NT2/D1 (cell line): Measurements from ENCODE around the gene RBMS3.
A peak's percentile ranks its signal among the peaks of the same experiment; 100 is the strongest.
"Not testable (repeated sequence)": the region's sequence is repeated elsewhere in the genome, so short reads cannot be mapped to it uniquely, and the experiment has no call there.

Source experiments
- DNase-seq: peaks from one replicate; pipeline ENCODE4 v3.0.0-alpha.2; 2011; ENCODE audit warnings: low read depth, low spot score
- H3K27me3 ChIP-seq: 2 replicates; pipeline ENCODE4 v1.6.0; 2011; ENCODE audit warnings: mild to moderate bottlenecking; ENCODE audit not compliant: insufficient read length, insufficient read depth
- H3K36me3 ChIP-seq: 2 replicates; pipeline ENCODE4 v1.6.1; 2011; ENCODE audit warnings: mild to moderate bottlenecking, low read length, mixed read lengths; ENCODE audit not compliant: insufficient read depth, insufficient read length
- H3K4me1 ChIP-seq: 2 replicates; pipeline ENCODE4 v1.5.1; 2011; ENCODE audit not compliant: insufficient read depth, insufficient read length
- H3K4me3 ChIP-seq: 2 replicates; pipeline ENCODE4 v1.5.1; 2011; ENCODE audit warnings: low read depth; ENCODE audit not compliant: insufficient read length
- H3K9ac ChIP-seq: 2 replicates; pipeline ENCODE4 v1.6.0; 2011; ENCODE audit warnings: low read depth; ENCODE audit not compliant: insufficient read length
- H3K9me3 ChIP-seq: 2 replicates; pipeline ENCODE4 v1.5.1; 2011; ENCODE audit warnings: mild to moderate bottlenecking, low read length; ENCODE audit not compliant: insufficient read depth
- SUZ12 ChIP-seq: IDR thresholded peaks from 2 replicates; pipeline ENCODE4 v1.6.1; 2011; ENCODE audit not compliant: insufficient read length, insufficient read depth; ENCODE audit errors: extremely low read depth
- YY1 ChIP-seq: IDR thresholded peaks from 2 replicates; pipeline ENCODE4 v1.6.1; 2011; ENCODE audit not compliant: insufficient read length, insufficient read depth
- ZNF274 ChIP-seq: IDR thresholded peaks from 2 replicates; pipeline ENCODE4 v1.6.1; 2011; ENCODE audit warnings: mild to moderate bottlenecking, low read depth, low read length

The RBMS3 gene

DNA sequence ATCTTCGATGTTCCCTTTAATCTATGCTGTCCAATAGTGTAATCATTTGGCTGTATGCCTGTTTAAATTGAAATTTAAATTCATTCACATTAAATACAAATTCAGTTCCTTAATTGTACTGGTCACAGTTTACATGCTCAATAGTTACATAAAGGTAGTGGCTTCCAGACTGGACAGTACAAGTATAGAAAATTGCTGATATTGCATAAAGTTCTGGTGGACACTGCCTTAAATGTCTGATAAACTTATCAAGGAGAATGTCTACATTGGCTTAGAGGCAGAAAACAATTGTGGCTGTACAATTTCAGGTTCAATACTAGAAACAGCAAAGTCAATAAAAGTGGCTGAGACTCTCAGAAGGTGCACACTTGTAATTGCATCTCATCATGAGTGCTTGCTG lies 365.2 kb downstream of the RBMS3 start:
- TF ChIP-seq SUZ12, result no peak
- TF ChIP-seq ZNF274, result no peak
- no peak for TF ChIP-seq YY1
- H3K9me3 ChIP-seq, result no peaks in the 10 kb centered on the region
- no peak for DNase-seq
- no peaks in the 10 kb centered on the region for H3K36me3 ChIP-seq
- no peaks in the 10 kb centered on the region for H3K27me3 ChIP-seq
- no peak overlapping the region for H3K9ac ChIP-seq
- no peak overlapping the region for H3K4me3 ChIP-seq
- no peaks in the 10 kb centered on the region for H3K4me1 ChIP-seq

DNA sequence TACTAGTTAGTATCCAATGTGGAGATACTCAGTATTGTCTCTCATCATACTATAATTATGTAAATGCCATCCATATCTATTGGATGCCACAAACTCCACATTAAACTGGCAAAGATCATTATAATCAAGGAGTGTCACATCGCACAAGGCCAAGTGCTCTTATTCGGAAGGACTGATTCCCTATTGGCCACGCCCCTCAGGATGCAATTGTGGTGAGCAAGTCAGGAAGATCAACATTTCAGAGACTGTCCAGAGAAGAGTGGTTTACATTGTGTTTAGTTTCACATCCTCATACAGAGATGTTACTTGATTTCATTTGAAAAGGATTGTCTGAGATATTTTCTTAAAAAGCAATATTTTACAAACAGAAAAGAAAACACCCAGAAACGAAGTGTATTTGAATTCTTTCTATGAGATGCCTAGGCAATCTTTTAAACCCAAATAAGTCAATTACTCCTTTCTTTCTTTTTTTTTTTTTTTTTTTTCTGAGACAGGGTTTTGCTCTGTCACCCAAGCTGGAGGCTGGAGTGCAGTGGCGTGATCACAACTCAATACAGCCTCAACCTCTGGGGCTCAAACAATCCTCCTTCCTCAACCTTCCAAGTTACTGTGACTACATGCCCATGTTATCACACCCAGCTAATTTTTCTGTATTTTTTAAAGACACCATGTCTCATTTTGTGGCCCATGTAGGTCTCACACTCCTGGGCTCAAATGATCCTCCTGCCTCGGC lies 369.1 kb downstream of the RBMS3 start:
- no peak for DNase-seq
- no peaks in the 10 kb centered on the region for H3K27me3 ChIP-seq
- no peak overlapping the region for H3K4me3 ChIP-seq
- H3K36me3 ChIP-seq, result no peaks in the 10 kb centered on the region
- no peaks in the 10 kb centered on the region for H3K9me3 ChIP-seq
- no peak for TF ChIP-seq SUZ12
- TF ChIP-seq ZNF274, result no peak
- TF ChIP-seq YY1, result no peak
- no peak overlapping the region for H3K9ac ChIP-seq
- H3K4me1 ChIP-seq, result no peaks in the 10 kb centered on the region

DNA sequence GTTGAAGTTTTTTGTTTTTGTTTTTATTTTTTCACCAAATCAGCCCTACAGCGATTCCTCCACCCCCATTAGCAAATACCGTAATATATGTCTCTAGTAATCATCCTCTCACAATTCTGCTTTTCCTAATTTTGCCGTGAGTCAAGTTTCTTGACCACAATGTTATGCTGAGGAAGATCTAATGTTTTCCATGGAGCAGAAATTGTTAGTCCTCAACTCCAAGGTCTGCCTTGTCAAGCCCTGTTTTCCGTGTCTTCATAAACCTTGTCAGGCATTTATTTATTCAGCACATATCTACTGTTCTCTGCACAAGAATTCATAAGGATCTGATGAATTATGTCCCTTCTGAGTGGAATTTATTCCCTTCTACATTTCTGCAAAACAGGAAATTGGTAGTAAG lies 372.8 kb downstream of the RBMS3 start:
- no peak for TF ChIP-seq ZNF274
- TF ChIP-seq YY1, result no peak
- TF ChIP-seq SUZ12, result no peak
- no peak overlapping the region for H3K9ac ChIP-seq
- no peaks in the 10 kb centered on the region for H3K27me3 ChIP-seq
- no peak overlapping the region for H3K4me3 ChIP-seq
- no peak for DNase-seq
- H3K4me1 ChIP-seq, result no peaks in the 10 kb centered on the region
- H3K9me3 ChIP-seq, result no peaks in the 10 kb centered on the region
- no peaks in the 10 kb centered on the region for H3K36me3 ChIP-seq

DNA sequence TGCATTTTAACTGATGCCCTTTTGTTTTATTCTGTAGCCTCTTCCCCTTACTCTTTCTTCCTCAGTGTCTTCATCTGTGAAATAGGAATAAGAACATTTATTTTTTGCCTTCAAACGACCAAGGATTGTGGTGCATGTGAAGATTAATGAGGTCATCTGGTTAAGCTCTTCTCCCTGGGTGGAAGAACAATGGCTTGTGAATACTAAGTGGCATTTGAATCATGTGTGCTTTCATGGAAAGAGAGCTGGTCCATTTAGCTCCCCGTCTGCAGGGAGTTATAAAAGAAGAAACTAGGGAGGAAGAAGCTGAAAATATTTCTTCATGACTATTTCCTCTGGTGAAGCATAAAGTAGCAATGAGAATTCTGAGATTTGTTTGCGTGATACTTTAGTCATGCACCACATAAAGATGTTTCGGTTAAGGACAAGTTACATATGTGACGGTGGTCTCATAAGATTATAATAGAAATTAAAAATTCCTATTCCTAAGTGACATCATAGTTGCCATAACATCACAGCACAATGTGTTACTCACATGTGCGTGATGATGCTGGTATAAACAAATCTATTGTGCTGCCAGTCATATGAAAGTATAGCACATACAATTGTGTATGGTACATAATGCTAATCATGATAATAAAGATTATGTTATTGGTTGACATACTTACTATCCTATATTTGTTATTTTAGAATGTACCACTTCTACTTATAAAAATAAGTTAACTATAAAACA lies 374.3 kb downstream of the RBMS3 start:
- no peaks in the 10 kb centered on the region for H3K4me1 ChIP-seq
- H3K4me3 ChIP-seq, result no peak overlapping the region
- H3K9ac ChIP-seq, result no peak overlapping the region
- DNase-seq, result peak; percentile 20
- no peaks in the 10 kb centered on the region for H3K27me3 ChIP-seq
- H3K9me3 ChIP-seq, result no peaks in the 10 kb centered on the region
- TF ChIP-seq SUZ12 (no peak), YY1 (no peak), ZNF274 (no peak)
- no peaks in the 10 kb centered on the region for H3K36me3 ChIP-seq

DNA sequence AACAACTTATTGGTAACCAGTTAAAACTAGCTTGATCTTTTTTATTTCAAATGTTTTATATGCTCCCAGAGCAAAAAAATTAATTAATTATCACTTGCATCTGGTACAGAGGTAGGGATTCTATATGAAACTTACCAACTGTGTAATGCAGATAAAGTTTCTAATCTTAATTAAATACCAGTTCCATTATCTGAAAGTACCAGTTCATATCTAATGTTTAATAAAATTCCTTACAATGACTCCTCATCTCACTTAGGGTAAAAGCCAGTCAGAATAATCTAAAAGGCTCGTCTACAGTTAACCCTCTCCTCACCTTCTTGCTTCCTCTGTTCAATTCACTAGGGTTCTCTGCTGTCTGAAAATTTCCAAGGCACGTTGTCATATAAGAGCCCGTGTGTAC lies 384.8 kb downstream of the RBMS3 start:
- Histone ChIP-seq H3K27me3 (no peaks in the 10 kb centered on the region), H3K9me3 (0 out of 2 replicates have a peak, but pooled peaks cover under 1% of the 10 kb centered on the region), H3K4me3 (no peak overlapping the region), H3K4me1 (no peaks in the 10 kb centered on the region), H3K9ac (no peak overlapping the region), H3K36me3 (no peaks in the 10 kb centered on the region)
- DNase-seq, result no peak
- TF ChIP-seq SUZ12, result no peak
- no peak for TF ChIP-seq ZNF274
- no peak for TF ChIP-seq YY1

DNA sequence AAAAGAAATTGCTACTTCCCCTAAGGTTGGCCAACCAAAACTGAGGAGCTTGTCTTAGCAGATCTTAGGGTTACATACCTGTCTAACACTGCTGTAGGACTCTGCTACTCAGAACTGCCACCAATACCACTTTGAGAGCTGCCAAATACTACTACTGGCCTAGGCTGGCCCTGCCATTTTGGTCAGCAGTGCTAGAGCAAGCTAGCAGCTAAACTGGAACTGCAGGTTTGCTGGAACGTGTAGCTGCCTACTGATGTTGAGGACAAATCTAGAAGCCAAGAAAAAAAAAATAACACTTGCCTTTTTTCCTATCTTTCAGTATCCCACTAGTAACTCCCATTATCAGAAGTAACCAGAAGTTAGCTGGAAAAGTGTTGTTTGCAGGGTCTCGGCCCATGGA lies 387.4 kb downstream of the RBMS3 start:
- DNase-seq, result no peak
- Histone ChIP-seq H3K9me3 (0 out of 2 replicates have a peak, but pooled peaks cover 3% of the 10 kb centered on the region), H3K9ac (no peak overlapping the region), H3K27me3 (no peaks in the 10 kb centered on the region), H3K4me1 (no peaks in the 10 kb centered on the region), H3K36me3 (no peaks in the 10 kb centered on the region), H3K4me3 (no peak overlapping the region)
- TF ChIP-seq SUZ12, result no peak
- TF ChIP-seq YY1, result no peak
- TF ChIP-seq ZNF274, result no peak

DNA sequence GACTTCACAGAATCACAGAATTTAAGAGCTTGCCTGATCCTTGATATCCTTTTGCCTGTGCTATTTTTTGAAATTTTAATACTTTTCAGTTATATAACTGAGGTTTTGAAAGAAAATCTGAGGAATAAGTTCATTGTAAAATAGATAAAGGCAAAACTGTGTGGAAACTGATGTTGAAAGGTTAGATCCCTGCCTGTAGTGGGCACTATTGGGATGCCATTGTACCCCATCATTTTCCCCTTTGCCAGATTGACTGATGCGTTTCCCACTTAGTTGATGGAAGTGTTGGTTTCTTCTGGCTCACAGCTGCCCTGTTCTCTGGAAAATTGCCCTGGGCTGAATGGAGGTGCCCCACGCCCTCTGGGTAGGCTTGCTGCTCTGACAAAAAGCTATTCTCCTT lies 387.9 kb downstream of the RBMS3 start:
- no peaks in the 10 kb centered on the region for H3K36me3 ChIP-seq
- H3K4me1 ChIP-seq, result no peaks in the 10 kb centered on the region
- H3K9me3 ChIP-seq, result 0 out of 2 replicates have a peak, but pooled peaks cover 3% of the 10 kb centered on the region
- no peak overlapping the region for H3K9ac ChIP-seq
- H3K27me3 ChIP-seq, result no peaks in the 10 kb centered on the region
- TF ChIP-seq SUZ12 (no peak), ZNF274 (no peak), YY1 (no peak)
- DNase-seq, result no peak
- H3K4me3 ChIP-seq, result no peak overlapping the region

DNA sequence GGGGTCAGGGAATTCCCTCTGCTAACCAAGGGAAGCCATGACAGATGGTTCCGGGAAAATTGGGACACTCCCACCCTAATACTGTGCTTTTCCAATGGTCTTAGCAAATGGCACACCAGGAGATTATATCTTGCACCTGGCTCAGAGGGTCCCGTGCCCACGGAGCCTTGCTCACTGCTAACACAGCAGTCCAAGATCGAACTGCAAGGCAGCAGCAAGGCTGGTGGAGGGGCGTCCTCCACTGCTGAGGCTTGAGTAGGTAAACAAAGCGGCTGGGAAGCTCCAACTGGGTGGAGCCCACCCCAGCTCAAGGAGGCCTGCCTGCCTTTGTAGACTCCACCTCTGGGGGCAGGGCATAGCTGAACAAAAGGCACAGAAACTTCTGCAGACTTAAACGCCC lies 389.6 kb downstream of the RBMS3 start:
- not testable (repeated sequence) for H3K9me3 ChIP-seq, H3K4me3 ChIP-seq, H3K27me3 ChIP-seq, H3K4me1 ChIP-seq, H3K36me3 ChIP-seq, H3K9ac ChIP-seq, DNase-seq
